NCI-H69 (cell line): Measurements from ENCODE around the gene FOSL1.

Experiments used
- DNase-seq: peaks from one replicate; lab custom pipeline; 2025; lab: John Stamatoyannopoulos, UW

Gene FOSL1

DNA sequence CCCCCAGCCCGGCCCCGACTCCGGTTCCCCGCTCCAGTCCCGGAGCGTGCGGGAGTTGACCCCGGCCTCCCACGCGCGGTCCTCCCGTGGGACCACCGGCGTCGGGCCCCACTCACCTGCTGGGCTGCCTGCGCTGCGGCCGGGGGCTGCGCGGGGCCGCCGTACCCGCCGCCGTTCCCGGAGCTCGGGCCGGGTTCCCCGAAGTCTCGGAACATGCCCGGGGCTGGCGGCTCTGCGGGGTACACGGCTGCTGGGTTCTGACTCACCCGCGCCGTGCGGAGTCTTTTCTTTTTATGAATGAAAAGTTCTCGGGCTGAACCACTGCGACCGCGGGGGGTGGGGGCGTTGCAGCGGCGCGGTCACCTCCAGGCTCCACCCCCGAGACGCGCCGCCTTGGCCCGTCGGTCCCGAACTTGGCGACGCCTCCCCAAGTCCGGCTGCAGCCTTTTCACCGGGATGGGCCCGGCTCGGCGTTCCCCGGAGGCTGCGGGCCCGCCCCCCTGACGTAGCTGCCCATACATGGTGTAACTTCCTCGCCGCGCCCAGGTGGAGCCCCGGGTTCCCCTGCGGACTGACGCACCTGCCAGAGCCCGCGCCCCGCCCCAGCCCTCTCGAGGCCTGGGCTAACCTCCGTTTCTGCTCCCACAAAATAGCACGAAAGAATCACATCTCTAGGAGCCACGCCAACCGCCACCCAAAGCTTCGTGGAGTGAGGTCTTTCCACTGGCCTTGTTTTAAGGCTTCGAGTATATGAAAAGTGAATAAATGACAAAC, at the start of gene FOSL1:
Gene FOSL1 (minus strand): TSS at position 264 of the 774 bp plus-strand sequence. CDS start 49 bp downstream, at position 215.
- peak; percentile 89 for DNase-seq

DNA sequence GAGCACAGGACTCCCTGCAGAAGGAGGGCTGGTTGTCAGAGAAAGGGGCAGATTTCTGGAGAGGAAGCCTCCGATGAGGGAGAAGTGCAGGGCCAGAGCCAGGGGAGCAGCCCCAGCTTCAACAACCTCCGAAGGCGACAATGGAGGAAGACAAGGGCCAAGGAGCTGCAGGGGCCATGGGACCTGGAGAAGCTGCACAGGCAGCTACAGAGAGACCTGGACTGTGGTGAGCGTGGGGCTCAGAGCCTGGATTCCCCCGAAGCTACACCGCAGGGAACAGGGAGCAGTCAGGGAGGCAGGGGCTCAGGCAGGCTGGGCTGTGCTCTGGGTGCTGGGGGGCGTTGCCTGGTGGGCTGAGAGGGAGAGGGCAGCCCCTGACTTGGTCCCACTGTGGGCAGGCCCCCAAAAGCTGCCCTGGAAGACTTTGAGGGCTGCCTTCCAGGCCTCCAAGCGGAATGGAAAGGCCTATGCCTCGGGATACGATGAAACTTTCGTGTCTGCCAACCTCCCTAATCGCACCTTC, 47.5 kb upstream of the FOSL1 start:
- no peak for DNase-seq

DNA sequence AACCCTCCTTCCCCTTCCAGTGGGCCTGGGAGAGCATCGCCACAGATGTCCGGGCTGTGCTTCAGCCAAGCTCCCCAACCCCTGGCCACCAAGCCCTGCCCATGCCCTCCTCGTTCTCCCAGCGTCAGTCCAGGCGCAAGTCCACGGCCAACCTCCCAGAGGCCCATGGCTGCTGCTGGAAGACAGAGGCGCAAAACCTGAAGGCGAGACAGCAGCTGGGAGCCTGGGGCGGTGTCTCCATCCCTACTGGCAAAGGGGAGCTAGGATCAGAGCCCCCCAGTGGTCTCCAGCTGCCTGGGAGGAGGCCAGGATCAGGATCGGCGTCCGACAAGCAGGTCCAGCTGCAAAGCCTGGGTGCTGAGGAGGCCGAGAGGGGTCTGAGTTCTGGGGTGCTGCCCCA, 46.9 kb upstream of the FOSL1 start:
- DNase-seq, result no peak

DNA sequence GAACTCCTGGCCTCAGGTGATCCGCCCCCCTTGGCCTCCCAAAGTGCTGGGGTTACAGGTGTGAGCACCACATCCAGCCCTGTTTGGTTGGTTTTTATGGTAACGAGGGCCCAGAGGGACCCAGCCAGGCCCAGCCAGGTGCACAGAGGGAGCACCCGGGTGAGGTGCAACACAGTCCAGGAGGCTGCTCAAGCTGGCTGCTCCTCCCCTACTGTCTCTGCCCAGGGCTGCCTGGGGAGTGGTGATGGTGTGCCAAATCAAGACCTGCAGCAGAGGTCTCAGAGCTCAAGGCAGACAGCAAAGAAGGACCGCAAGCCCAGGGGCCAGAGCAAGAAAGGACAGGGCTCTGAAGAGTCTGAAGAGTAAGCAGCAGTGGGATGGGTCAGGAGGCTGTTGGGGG, 46.5 kb upstream of the FOSL1 start:
- no peak for DNase-seq

DNA sequence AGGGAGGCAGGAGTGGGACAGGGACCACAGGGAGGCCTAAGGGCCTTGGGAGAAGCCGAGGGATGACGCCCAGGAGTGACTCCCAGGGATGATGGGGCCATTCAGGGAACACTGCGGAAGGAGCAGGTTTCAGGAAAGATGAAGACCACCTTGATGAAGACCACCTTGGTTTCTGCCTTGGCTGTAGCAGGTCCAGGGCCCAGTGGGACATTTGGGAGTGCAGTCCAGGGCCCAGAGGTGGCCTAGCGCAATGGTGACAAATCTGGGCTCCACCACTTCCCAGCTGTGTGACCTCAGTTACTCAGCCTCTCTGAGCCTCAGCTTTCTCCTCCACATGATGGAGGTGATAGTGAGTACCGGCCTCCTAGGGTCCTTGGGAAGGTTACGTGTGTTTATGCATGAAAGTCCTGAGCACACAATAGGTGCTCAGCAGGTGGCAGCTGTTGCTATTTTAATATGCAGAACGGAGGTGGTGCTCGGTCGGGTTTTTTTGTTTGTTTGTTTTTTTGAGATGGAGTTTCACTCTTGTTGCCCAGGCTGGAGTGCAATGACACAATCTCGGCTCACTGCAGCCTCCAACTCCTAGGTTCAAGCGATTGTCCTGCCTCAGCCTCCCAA, 45.9 kb upstream of the FOSL1 start:
- no peak for DNase-seq

GRCh38 chr11:65945430-65945911, 45.3 kb upstream of the FOSL1 start, which contains the start of gene TSGA10IP:
Gene TSGA10IP, plus strand, starts transcription at chr11:65945480. Its CDS starts 196 bp downstream, at chr11:65945676.
- DNase-seq, result no peak

GRCh38 chr11:65944767-65945166, 44.6 kb upstream of the FOSL1 start:
- no peak for DNase-seq

GRCh38 chr11:65944191-65944590, 44.0 kb upstream of the FOSL1 start:
- no peak for DNase-seq

DNA sequence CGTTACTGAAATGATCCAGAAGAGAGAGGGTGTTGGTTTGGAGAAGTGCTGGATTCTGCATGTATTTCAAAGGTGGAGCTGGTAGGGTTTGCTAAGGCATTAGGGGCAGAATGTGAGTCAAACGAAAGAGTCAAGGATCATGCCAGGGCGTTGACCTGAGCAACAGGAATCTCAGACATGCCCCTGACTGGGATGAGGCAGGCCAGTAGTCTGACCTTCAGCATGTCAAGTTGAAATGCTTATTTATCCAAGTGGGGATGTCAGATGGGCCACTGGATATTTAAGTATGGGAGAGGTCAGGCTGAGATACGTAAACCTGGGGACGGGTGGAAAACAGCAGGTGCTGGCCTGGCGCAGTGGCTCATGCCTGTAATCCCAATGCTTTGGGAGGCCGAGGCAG, 42.3 kb upstream of the FOSL1 start:
- DNase-seq, result no peak

DNA sequence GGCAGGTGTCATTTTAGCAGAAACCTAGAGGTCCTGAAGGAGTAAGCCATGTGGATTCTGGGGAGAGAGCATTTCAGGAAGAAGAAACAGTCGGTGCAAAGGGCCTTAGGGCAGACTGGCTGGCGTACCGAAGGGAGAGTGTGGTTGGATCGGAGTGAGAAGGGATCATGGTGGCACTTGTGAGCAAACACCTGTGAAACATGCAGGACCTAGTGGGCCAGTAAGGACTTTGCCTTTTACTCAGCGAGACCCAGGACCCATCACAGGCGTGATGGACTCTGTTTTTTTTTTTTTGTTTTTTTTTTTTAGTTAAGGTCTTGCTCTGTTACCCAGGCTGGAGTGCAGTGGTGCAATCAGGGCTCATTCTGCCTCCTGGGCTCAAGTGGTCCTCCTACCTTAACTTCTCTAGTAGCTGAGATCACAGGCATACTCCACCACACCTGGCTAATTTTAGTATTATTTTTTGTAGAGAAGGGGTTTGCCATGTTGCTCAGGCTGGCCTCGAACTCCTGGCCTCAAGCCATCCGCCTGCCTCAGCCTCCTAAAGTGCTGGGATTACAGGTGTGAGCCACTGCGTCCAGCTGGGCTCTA, 41.6 kb upstream of the FOSL1 start:
- no peak for DNase-seq

- no peak for DNase-seq
Measured at GRCh38 chr11:65937766-65938165, 37.6 kb upstream of the FOSL1 start.

- no peak for DNase-seq
Measured at GRCh38 chr11:65934014-65934413, 33.8 kb upstream of the FOSL1 start.

DNA sequence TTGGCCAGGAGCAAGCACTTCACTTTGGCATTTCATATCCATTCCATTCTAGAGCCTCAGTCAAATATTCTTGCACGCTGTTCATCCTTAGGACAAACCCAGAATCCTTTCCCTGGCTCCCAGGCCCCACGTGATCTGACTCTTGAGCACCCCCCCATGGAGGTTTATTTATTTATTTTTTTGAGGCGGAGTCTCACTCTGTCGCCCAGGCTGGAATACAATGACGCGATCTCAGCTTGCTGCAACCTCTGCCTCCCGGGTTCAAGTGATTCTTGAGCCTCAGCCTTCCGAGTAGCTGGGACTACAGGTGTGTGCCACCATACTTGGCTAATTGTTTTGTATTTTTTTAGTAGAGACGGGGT, 32.4 kb upstream of the FOSL1 start:
- peak; percentile 59 for DNase-seq

DNA sequence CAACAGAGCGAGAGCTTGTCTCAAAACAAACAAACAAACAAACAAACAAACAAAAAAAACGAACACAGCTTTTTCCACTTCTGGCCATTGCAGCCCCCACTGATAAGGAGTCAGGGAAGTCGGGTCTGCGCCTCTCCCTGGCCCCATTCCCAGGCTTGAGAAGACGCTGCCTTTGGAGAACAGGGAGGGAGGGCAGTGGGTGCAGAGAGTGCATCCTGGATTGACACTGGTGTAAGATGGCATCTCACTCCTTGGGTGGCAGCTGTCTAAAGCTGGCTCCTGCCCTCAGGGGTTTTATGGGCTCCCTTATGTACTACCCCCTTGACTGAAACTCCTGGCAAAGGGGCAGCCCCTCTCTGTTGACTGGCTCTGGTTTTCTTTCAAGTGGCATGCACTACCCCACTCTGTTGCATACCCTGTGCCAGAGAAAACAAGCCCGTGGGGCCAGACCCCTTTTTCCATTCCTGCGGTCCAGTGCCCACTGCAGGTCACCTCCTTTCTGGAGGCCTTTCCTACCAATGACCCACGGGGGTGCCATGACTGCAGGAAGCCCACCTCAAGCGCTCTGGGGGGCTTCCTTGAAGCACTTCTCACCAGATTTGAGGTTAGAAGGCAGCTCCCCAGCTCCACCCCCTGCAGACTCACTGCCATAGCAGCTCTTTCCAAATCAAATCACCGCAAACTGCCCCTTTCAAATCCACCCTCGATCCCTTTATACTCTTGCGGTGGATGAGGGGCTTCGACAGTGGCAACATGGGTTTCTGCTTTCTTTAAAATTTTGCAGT, 31.8 kb upstream of the FOSL1 start:
- no peak for DNase-seq

DNA sequence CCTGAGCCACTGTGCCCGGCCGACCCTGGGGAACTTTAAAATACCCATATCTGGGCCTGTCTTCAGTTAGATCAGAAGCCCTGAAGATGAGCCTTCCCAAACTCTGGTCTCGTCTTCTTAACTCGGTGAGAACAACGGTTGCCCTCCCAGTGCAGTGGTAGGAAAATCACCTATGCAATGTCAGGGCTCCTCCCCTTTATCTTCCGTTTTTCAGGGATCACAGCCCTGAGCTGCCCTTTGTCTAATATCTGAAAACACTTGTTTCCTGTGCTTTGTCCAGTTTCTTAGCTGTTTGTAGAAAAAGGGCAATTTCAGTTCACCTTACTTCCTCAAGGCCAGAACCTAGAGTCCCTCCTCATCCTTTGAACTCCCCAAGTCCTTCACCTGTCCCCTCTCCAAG, 28.5 kb upstream of the FOSL1 start:
- DNase-seq, result no peak

- DNase-seq, result no peak
Measured at GRCh38 chr11:65927904-65928397, 27.8 kb upstream of the FOSL1 start.

GRCh38 chr11:65925397-65925796, 25.2 kb upstream of the FOSL1 start:
- DNase-seq, result no peak

DNA sequence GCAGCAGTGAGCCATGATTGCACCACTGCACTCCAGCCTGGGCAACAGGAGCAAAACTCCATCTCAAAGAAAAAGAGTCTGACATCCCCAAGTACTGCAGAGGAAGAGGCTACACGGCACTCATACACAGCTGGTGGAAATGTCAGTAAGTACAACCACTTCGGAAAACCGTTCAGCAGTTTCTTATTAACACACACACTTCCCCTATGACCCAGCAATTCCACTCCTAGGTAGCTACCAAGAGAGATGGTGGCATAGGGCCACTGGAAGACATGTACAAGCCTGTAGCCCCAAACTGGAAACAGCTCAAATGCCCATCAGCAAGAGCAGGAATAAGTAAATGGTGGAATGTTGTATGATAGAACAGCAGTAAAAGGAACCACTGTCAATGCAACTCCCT, 22.4 kb upstream of the FOSL1 start:
- no peak for DNase-seq

DNA sequence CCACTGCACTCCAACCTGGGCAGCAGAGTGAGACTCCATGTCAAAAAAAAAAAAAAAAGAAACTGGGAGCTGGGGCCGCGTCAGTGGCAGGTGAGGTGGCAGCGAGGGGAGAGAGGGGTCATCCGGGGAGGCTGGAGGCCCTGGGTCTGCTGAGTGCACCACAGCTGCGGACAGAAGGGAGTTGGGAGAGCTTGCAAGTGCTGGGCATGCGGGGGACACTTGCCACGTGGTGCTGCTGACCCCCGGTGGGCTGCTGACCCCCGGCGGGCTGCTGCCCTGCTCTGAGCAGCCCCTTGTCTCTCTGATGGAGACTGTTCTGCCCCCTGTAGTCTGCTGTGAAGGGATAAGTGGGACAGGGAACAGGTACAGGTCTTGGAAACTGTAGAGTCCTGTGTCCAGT, 21.7 kb upstream of the FOSL1 start:
- DNase-seq, result no peak

DNA sequence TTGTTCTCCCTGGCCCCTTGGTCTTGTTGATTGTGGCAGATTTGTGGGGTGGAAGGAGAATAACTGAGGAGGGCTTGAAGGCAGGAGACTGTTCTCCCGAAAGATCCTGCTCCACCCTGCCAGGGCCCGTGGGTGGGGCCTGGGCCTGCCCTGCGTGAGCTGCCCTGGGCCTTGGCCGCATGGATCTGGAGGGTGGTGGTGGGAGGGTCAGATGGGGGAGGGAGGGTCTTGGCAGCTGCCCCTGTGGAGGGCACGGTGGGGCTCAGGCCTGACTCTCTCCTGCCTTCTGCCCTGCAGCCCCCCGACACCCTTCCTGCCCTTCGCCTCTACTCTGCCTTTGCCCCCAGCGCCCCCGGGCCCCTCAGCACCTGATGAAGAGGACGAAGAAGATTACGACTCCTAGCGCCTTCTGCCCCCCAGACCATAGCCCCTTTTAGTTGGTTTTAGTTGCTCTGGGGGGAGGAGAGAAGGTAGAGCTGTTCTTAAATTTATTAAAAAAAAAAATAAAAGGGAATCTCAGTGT, 20.9 kb upstream of the FOSL1 start:
- no peak for DNase-seq

- DNase-seq, result no peak
Measured at GRCh38 chr11:65920372-65920802, 20.2 kb upstream of the FOSL1 start.
